Measurements from ENCODE around the gene TFF3. TPM values are rescaled to one million over a fixed set of nuclear protein-coding genes. Genes with fewer than 3 reads are reported as not detected.
A peak's percentile ranks its signal among the peaks of the same experiment; 100 is the strongest.

The TFF3 gene
- total RNA-seq, 4 donors from 2014 or later = 178 to 1,063 (median 636) TPM

DNA sequence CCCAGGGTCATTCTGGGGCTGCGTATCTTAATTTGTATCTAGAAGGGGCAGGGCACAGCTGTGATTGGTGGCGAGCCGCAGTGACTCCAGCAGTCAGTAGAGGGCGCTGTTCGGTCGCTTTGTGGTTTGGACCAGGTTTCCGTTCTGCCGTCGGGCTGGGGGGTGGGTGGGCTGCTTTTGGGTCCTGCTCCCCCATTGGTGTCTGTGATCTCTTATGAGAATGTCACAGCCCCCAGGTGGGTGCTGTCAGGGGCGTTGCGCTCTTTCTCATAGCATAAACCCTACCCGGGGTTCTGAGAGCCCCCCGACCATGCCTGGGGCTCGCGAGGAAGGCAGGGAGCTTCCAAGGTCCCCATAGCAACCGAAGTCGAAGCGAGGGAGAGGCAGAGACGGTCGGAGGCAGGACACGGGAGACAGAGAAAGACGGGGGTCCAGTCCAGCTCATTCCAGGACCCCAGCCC lies 5.4 kb downstream of the TFF3 start:
- peak; percentile 42 to 89 (median 85) for DNase-seq

GRCh38 chr21:42308914-42309752 lies 6.1 kb downstream of the TFF3 start:
- Histone ChIP-seq H3K9me3 (no peaks in the 10 kb centered on the region), H3K27me3 (no peaks in the 10 kb centered on the region), H3K4me3 (no peak overlapping the region), H3K4me1 (peaks cover 0 to 27% (median 6%) of the 10 kb centered on the region in 4 donors), H3K27ac (peak overlapping the region in 1 of 4 donors; percentile 12), H3K36me3 (no peaks in the 10 kb centered on the region)
- TF ChIP-seq CTCF (IDR thresholded peaks at IDR 0.05) (peak in 3 of 6 experiments; percentile 44 to 50 (median 49)), POLR2A (IDR thresholded peaks at IDR 0.05) (no peak)
- peak in 1 of 3 donors; percentile 52 for DNase-seq

More for the DNA sequence above, 5.4 kb downstream of the TFF3 start:
- no peaks in the 10 kb centered on the region for H3K36me3 ChIP-seq
- no peaks in the 10 kb centered on the region for H3K27me3 ChIP-seq
- H3K4me1 ChIP-seq = peaks cover 0 to 32% (median 6%) of the 10 kb centered on the region in 4 donors
- peak overlapping the region in 1 of 4 donors; percentile 16 for H3K4me3 ChIP-seq
- no peaks in the 10 kb centered on the region for H3K9me3 ChIP-seq
- TF ChIP-seq POLR2A (IDR thresholded peaks at IDR 0.05) = no peak
- peak in 5 of 6 experiments; percentile 58 to 87 (median 82) for TF ChIP-seq CTCF (IDR thresholded peaks at IDR 0.05)
- H3K27ac ChIP-seq = peak overlapping the region in 1 of 4 donors; percentile 44

- no peak overlapping the region for H3K4me3 ChIP-seq
- H3K9me3 ChIP-seq = no peaks in the 10 kb centered on the region
- no peak overlapping the region for H3K27ac ChIP-seq
- peaks cover 0 to 19% (median 4%) of the 10 kb centered on the region in 4 donors for H3K4me1 ChIP-seq
- peak in 1 of 3 donors; percentile 47 for DNase-seq
- no peaks in the 10 kb centered on the region for H3K36me3 ChIP-seq
- H3K27me3 ChIP-seq = no peaks in the 10 kb centered on the region
- TF ChIP-seq CTCF (IDR thresholded peaks at IDR 0.05) (no peak), POLR2A (IDR thresholded peaks at IDR 0.05) (no peak)
These were observed 6.9 kb downstream of the TFF3 start for GRCh38 chr21:42308161-42308913.

DNA sequence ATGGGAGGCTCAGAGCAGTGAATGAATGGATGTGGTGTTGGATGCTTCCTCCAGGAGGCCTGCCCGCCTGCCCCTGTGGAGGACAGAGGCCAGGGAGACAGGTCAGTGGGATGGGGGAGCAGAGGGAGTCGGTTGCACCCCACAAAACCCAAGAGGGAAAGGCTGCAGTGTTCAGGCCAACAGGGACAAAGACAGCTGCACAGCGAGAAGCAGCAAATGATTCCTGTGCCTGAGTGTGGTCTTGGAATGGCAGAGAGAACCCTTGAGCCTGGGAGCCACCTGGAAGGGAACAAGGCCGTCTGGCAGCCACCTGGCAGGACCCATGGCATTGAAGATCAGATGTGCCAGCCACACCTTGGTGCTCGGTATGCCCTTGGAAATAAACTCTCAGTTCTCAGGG lies 8.1 kb downstream of the TFF3 start:
- no peak overlapping the region for H3K4me3 ChIP-seq
- TF ChIP-seq POLR2A (IDR thresholded peaks at IDR 0.05) = no peak
- no peak for TF ChIP-seq CTCF (IDR thresholded peaks at IDR 0.05)
- peak in 1 of 3 donors; percentile 54 for DNase-seq
- no peaks in the 10 kb centered on the region for H3K36me3 ChIP-seq
- peaks cover 0 to 15% (median 4%) of the 10 kb centered on the region in 4 donors for H3K4me1 ChIP-seq
- H3K27me3 ChIP-seq = no peaks in the 10 kb centered on the region
- H3K9me3 ChIP-seq = no peaks in the 10 kb centered on the region
- no peak overlapping the region for H3K27ac ChIP-seq

GRCh38 chr21:42306366-42307035 lies 8.7 kb downstream of the TFF3 start:
- no peak for TF ChIP-seq POLR2A (IDR thresholded peaks at IDR 0.05)
- no peak for TF ChIP-seq CTCF (IDR thresholded peaks at IDR 0.05)
- H3K27ac ChIP-seq = no peak overlapping the region
- DNase-seq = peak in 2 of 3 donors; percentile 40 to 44
- no peaks in the 10 kb centered on the region for H3K9me3 ChIP-seq
- H3K4me3 ChIP-seq = no peak overlapping the region
- no peaks in the 10 kb centered on the region for H3K27me3 ChIP-seq
- no peaks in the 10 kb centered on the region for H3K36me3 ChIP-seq
- peaks cover 0 to 9% (median 4%) of the 10 kb centered on the region in 4 donors for H3K4me1 ChIP-seq

Data from Peyer's patch (tissue), 4 donors.